Heart left ventricle (tissue), 13 donors: ENCODE measurements around the gene BCR.

ENCODE experiments used
- CTCF ChIP-seq, 12 donors: fragments of 200-600 bp; sonication (generic) in 4 of 12; IDR thresholded peaks; one replicate each; pipeline versions ENCODE4 v1.5.0 to v1.8.0; 2018 to 2022; ENCODE audit warnings: antibody characterized with exemption in 12 of 12, mild to moderate bottlenecking in 5 of 12
- POLR2A ChIP-seq, 2 donors: fragments of 450-650 bp; IDR thresholded peaks; one replicate each; pipeline ENCODE4 v1.6.1; 2017; ENCODE audit warnings: antibody characterized with exemption in 2 of 2, mild to moderate bottlenecking in 2 of 2, moderate library complexity in 2 of 2
- donor health status: ischemic (EF 13 %, LVEDD 7.1; RV severe dilation, severe dysfunction).
- donor health status: DM: no; HTN: yes; CAD: no.
- donor health status: DM: no; HTN: no; CAD: no.
- donor health status: ischemic (EF 25% LVEDD 6.9; RV normal size, moderate dysfunction).
- donor health status: ischemic (EF 25% LVEDD 5.7; RV mildly dilated, moderate dysfunction).
- donor health status: ischemic (EF 35%, LVEDD 5.7; RV mildly dilated, moderate dysfunction).
- donor health status: nonischemic (EF 11% LVEDD 7.7; RV severe dilation, severe dysfunction).
- donor health status: DM: yes; HTN: yes; CAD: no.
- donor health status: PGD.
- donor health status: ischemic (EF 29% LVEDD 5.4; RV normal size, mild dysfunction).
- donor health status: nonischemic (EF 23%, LVEDD 6.1; RV moderate dilation, normal function).

- no peak for TF ChIP-seq CTCF (IDR thresholded peaks at IDR 0.05)
- no peak for TF ChIP-seq POLR2A (IDR thresholded peaks at IDR 0.05)
Observed at GRCh38 chr22:23259916-23260644, 79.8 kb downstream of the BCR start.
